Measurements from ENCODE around the gene MAEL. TPM values are rescaled to one million over a fixed set of nuclear protein-coding genes. Genes with fewer than 3 reads are reported as not detected.
A peak's percentile ranks its signal among the peaks of the same experiment; 100 is the strongest.

Gene MAEL
- total RNA-seq, 1 experiment from 2014 or later, result not detected

- H3K4me3 ChIP-seq (ENCODE audit: low read depth, low read length), result no peak overlapping the region
- H3K27me3 ChIP-seq (replicated peaks; ENCODE audit: control insufficient read depth, insufficient read depth, low read length), result no peaks in the 10 kb centered on the region
- TF ChIP-seq CTCF (IDR thresholded peaks at IDR 0.05; ENCODE audit: insufficient read depth in 1 of 2, low read depth in 1 of 2, low read length in 1 of 2, severe bottlenecking in 1 of 2, unreplicated experiment in 1 of 2), result no peak
- no TSS peak for BruUV-seq (replicated peaks)
- Mint-ChIP-seq H3K4me3 (ENCODE audit: unreplicated experiment) (no peak overlapping the region), H3K36me3 (ENCODE audit: insufficient read depth, unreplicated experiment) (no peaks in the 10 kb centered on the region), H3K4me1 (ENCODE audit: low read depth, unreplicated experiment) (no peaks in the 10 kb centered on the region), H3K27ac (ENCODE audit: unreplicated experiment) (no peak overlapping the region), H3K27me3 (ENCODE audit: insufficient read depth, unreplicated experiment) (no peaks in the 10 kb centered on the region), H3K9me3 (ENCODE audit: unreplicated experiment) (no peaks in the 10 kb centered on the region)
- intact Hi-C loops (cut with micrococcal nuclease; ENCODE audit: unreplicated experiment), result loop anchor here (1.0 kb wide), 1 partner anchor 149 kb away; no protein-coding TSS in a partner anchor
- no peaks in the 10 kb centered on the region for H3K36me3 ChIP-seq (ENCODE audit: control insufficient read depth, insufficient read depth, low read length)
- ChIA-PET POLR2A (no interaction called here), CTCF (interaction anchor here (1.3 to 8.3 kb wide), 2 partner anchors 16 to 150 kb away, joined by 3 to 186 read pairs; no protein-coding TSS in a partner anchor)
- H3K4me1 ChIP-seq, result no peaks in the 10 kb centered on the region; the same call in 1 of the 2 replicates
- no peak for DNase-seq
- no peaks in the 10 kb centered on the region for H3K9me3 ChIP-seq
These were observed 70.7 kb downstream of the MAEL start for GRCh38 chr1:167059809-167060107.

GRCh38 chr1:167060141-167061072 lies 71.3 kb downstream of the MAEL start:
- no peaks in the 10 kb centered on the region for H3K27me3 Mint-ChIP-seq (ENCODE audit: insufficient read depth, unreplicated experiment)
- BruUV-seq (replicated peaks), result no TSS peak
- H3K9me3 Mint-ChIP-seq (ENCODE audit: unreplicated experiment), result no peaks in the 10 kb centered on the region
- no peaks in the 10 kb centered on the region for H3K36me3 ChIP-seq (ENCODE audit: control insufficient read depth, insufficient read depth, low read length)
- H3K4me3 Mint-ChIP-seq (ENCODE audit: unreplicated experiment), result no peak overlapping the region
- H3K9me3 ChIP-seq, result no peaks in the 10 kb centered on the region
- TF ChIP-seq CTCF (IDR thresholded peaks at IDR 0.05; ENCODE audit: insufficient read depth in 1 of 2, low read depth in 1 of 2, low read length in 1 of 2, severe bottlenecking in 1 of 2, unreplicated experiment in 1 of 2), result peak in 1 of 2 experiments; percentile 54
- peak in 1 of 2 experiments; percentile 27 for DNase-seq
- ChIA-PET CTCF (interaction anchor here (0.9 to 8.3 kb wide), 2 partner anchors 150 to 184 kb away, joined by 3 to 186 read pairs; partner anchors contain the start of gene TADA1), POLR2A (no interaction called here)
- H3K27ac Mint-ChIP-seq (ENCODE audit: unreplicated experiment), result no peak overlapping the region
- intact Hi-C loops (cut with micrococcal nuclease; ENCODE audit: unreplicated experiment), result no loop called here
- no peaks in the 10 kb centered on the region for H3K36me3 Mint-ChIP-seq (ENCODE audit: insufficient read depth, unreplicated experiment)
- no peak overlapping the region for H3K4me3 ChIP-seq (ENCODE audit: low read depth, low read length)
- H3K27me3 ChIP-seq (replicated peaks; ENCODE audit: control insufficient read depth, insufficient read depth, low read length), result no peaks in the 10 kb centered on the region
- H3K4me1 ChIP-seq, result no peaks in the 10 kb centered on the region; the same call in 1 of the 2 replicates
- no peaks in the 10 kb centered on the region for H3K4me1 Mint-ChIP-seq (ENCODE audit: low read depth, unreplicated experiment)

GRCh38 chr1:167061073-167061464 lies 72.0 kb downstream of the MAEL start:
- H3K27me3 Mint-ChIP-seq (ENCODE audit: insufficient read depth, unreplicated experiment), result no peaks in the 10 kb centered on the region
- no peak for TF ChIP-seq CTCF (IDR thresholded peaks at IDR 0.05; ENCODE audit: insufficient read depth in 1 of 2, low read depth in 1 of 2, low read length in 1 of 2, severe bottlenecking in 1 of 2, unreplicated experiment in 1 of 2)
- Histone ChIP-seq H3K4me1 (no peaks in the 10 kb centered on the region; the same call in 1 of the 2 replicates), H3K27me3 (replicated peaks; ENCODE audit: control insufficient read depth, insufficient read depth, low read length) (no peaks in the 10 kb centered on the region), H3K36me3 (ENCODE audit: control insufficient read depth, insufficient read depth, low read length) (no peaks in the 10 kb centered on the region), H3K4me3 (ENCODE audit: low read depth, low read length) (no peak overlapping the region), H3K9me3 (no peaks in the 10 kb centered on the region)
- no peaks in the 10 kb centered on the region for H3K36me3 Mint-ChIP-seq (ENCODE audit: insufficient read depth, unreplicated experiment)
- no TSS peak for BruUV-seq (replicated peaks)
- H3K4me1 Mint-ChIP-seq (ENCODE audit: low read depth, unreplicated experiment), result no peaks in the 10 kb centered on the region
- no peak for DNase-seq
- ChIA-PET POLR2A (no interaction called here), CTCF (interaction anchor here (0.9 to 8.3 kb wide), 2 partner anchors 151 to 185 kb away, joined by 3 to 186 read pairs; partner anchors contain the start of gene TADA1)
- no peaks in the 10 kb centered on the region for H3K9me3 Mint-ChIP-seq (ENCODE audit: unreplicated experiment)
- H3K4me3 Mint-ChIP-seq (ENCODE audit: unreplicated experiment), result no peak overlapping the region
- intact Hi-C loops (cut with micrococcal nuclease; ENCODE audit: unreplicated experiment), result no loop called here
- no peak overlapping the region for H3K27ac Mint-ChIP-seq (ENCODE audit: unreplicated experiment)

Data from Caco-2 (cell line).